Measurements from ENCODE around the gene PRKCE.

Gene PRKCE

DNA sequence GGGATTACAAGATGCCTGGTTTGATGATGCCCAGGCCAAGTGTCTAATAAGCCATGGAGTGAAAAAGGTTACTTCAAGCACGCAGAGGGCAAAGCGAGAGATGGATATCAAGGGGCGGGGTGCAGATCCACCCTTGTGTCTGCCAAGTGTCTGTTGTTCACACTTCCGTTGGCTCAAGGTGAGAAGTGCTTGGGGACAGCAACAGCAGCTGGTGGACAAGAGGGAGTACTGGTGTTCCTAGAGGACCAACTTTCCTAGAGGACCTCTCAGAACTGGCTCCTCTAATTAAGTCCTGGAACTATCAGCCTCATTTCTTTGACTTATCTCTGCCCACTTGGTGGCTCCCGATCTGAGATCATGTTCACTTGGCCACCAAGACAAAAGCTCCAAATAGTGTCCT lies 299.1 kb downstream of the PRKCE start:
- no peak for DNase-seq

DNA sequence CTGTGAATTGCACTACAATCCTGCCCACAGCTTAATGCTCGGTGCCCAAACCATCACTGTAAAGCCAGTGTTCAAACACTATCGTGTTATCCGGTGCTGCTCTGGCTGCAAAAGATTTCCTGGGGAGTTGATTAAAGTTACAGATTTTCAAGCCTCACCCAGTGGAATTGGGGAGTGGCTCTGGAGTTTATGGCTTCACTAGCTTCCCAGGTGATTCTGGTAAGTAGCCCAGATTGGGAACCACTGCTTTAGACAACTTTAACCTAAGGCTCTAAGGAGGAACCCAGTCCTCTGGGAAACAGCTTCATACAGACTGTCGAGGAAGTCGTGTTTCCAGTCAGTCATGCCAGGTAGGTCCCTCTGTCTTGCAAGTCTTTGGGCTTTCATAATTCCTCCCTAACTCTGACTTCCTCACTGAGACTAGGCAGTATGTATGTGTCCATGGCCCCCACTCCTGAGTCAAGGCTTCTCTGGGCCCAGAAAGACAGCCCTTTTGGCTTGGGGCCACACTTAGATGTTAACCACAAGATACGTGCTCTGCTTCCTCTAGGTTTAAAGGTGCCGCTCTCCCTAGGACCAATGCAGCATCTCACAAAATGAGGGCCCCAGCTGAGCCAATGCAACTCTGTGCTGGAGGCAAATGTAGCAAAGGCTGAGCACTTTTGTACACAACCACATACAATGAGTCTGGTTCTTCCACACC lies 299.7 kb downstream of the PRKCE start:
- no peak for DNase-seq

DNA sequence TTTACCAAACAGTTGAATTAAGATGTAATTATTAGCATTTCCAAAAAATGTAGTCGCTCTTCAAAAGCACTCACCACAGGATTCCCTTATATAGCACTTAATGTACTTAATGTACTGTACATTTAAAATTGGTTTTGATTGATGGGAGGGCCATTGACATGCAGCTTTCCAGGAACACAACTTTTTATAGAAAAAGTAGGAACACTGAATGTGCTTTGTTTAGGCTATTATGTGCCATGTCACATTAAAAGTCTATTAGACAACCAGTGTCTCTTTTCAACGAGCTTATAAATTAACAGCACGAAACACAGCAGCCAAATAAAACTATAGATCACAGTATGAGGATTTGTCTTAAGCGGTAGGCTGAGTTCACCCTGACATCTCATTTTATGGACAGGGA lies 301.1 kb downstream of the PRKCE start:
- DNase-seq = no peak

DNA sequence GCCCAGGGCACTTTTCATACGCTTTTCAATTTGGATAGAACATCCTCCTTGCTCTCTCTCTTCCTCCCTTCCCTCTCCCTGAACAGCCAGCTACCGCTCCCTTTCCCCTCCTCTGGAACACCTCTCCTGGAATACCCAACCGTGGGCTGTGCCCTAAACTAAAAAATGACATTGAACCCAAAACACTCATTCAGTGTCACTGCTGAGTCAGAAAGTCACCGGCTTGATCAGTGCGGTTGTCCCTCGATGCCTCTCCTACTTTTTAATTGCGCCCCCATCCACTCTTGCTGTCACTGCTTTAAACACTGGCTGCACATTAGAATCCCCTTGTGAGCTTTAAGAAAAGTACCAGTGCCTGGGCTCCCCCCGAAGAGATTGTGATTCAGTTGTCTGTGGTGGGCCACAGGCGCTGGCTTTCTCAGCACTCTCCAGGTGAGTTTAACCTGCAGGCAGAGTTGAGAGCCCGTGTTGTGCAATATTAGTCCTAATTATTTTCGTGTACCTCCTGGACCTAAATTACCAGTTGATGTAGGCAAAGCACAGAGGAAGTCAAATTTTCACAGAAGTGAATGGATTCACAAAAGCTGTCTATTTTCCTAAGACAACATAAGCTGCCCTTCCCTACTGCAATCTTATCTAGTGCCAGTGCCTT lies 302.0 kb downstream of the PRKCE start:
- no peak for DNase-seq

DNA sequence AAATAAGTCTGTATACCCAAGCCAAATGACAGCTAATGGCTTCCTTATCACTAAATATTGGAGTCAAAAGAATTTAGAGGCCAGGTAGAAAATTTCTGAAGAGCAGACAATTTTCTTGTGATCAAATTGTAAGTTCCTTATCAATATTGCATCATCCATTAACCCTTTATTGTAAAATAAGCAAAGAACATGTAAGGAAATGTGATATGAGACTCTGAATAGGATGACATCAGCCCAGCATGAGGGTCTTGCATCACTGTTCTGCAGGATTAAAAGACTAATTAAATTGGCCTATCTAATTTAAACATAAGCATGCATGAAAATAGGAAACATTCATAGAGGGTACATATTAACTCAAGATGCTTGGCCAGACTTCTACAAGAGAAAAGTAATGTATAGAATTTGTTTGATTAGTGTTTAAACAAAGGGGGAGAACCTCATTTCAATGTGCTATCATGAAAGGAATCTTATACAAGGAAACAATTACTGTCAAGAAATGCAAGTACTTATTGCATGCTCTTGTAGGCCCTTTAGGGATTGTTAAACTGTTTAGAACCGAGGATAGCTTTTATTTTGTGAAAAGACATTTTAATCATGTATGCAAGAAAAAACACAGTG lies 302.9 kb downstream of the PRKCE start:
- DNase-seq = no peak

DNA sequence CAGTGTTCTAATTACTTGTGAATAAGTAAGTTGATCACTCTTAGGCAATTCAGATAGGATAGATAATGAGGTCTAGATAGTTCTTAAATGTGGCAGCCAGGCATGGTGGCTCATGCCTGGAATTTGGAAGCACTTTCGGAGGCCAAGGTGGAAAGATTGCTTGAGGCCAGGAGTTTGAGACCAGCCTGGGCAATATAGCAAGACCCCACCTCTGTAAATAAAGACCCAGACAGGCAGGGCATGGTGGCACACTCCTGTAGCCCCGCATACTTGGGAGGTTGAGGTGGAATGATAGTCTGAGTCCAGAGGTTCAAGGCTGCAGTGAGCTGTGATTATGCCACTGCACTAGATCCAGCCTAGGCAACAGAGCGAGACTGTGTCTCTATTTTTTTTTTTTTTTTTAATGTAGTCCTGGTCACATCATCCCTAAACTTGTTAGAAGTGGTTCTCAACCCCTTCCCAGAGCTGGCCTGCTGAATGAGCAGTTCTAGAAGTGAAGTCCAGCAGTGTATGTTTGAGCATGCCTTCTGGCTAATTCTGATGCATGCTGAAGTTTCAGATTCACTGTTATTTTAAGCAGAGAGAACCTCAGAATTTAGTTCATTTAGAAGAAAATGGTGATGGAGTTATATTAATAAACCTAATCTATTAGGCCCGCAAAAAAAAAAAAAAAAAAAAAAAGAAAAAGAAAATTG lies 306.2 kb downstream of the PRKCE start:
- DNase-seq = no peak

DNA sequence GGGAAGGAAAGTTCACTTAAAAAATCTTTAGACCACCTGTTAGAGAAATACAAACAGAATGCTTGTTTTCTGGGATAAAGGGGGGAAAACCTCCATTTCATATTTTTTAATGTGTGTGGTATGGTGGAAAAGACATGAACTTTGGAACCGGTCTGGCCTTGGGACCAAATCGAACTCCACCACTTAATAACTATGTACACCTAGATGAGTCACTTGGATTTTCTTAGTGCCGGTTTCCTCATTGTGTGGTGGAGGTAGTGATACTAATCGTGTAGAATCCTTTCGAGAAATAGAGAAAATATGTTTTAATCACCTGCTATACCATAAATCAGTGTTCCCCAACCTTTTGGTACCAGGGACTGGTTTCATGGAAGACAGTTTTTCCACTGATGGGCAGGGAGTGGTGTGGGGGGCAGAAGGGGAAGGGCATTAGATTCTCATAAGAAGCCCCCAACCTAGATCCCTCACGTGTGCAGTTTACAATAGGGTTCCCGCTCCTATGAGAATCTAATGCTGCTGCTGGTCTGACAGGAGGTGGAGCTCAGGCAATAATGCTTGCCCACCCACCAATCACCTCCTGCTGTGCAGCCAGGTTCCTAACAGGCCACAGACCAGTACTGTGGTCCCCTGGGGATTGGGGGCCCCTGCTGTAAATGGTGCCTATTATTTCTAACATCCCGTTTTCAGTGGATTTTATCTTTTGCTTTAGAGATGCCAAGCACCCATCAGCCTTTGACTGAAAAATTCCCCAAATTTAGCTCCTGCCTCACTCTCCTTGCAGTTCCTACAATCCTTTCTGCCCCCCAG lies 308.8 kb downstream of the PRKCE start:
- DNase-seq = no peak

DNA sequence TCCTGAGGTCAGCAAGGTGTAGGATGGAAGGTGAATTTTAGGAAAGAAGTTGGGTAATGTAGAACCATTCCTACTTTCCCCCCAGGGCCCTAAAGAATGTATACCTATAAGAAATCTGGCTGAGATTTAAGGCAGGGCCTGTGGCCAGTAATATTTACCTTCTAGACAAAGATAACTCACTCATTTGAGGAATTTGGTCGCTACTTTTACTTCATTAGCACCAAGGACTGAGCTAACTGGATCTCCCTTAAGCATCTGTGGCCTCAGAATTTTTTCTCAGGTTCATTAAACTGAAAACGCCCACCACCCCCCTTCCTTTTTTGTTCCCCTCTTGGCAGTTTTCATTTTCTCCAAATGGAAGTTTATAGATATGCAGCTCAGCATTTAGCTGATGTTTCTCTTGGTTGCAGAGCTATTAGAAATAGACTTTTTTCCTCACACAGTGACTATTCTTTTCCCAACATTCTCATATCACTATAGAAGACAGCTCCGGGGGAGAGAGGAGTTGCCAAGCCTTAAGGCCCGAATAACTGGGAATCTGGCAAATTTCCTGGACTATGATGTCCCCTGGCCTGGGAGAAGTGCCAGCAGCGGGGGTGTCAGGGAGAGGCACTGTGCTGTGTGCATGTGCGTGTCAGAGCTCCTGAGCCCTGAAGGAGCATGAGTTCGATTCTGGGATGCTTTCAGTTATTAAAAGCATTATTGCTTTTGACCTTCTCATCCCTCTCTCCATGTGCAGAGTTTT lies 310.9 kb downstream of the PRKCE start:
- DNase-seq = peak; percentile 34

DNA sequence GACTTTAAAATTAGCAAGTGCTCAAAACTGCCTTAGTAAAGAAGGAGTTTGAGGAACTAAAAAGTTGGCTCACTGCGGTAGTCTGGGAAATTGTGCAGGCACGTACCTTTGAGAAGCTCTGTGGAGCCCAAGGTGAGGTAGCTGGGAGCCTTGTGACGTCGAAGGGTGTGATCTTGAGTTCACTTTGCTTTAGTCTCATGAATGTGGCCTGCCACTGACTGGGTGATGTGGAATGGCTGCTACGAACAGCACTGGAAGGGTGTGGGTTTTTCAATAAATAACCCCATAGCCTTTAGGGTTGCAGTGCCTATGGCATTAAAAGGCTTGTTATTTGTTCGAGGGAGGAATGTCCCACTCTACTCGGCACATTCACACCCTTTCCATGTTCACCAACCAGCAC lies 312.3 kb downstream of the PRKCE start:
- DNase-seq = no peak

DNA sequence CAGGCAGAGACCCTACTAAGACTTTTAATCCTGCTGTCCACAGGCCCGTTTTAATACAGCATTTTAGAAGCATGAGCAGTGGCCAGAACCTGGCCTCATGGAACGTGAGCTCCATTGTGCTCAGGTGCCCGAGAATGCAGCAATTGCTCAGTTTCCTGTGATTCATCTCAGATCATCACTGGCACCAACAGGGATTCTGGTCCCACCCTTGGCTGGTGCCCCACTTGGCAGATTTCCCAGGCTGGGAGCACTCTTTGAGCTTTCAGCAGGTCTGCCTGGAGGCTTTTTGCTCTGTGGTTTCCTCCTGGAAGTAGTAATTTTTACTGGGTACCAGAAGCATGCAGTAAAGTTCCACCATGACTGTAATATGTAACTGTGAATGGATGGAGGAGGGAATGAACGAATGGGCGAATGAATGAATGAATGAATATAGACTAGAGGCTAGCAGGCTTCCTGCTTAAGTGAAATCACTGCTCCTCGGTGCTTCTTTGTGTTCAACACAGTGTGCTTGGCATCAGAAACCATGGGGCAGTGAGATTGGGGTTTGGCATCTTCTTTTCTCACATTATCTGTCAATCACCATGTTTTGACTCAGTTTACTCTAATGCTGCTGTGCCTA lies 312.9 kb downstream of the PRKCE start:
- peak; percentile 44 for DNase-seq

DNA sequence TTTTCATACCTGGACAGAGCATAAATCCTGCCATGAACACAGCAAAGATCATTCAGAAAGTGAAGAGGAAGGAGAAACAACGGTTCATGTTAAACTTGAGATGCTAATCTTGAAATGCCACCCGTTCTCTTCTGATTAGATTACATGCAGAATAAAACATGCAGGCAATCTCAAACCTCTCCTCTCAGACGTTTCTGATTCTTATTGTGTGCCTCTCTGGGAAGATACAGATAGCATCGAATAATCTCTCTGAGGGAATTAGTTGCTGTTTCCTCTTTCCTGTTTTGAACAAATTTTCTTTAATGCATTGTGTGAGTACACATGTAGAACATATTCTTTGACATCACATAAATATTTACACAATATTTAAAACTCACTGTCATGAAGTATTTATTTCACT lies 313.4 kb downstream of the PRKCE start:
- DNase-seq = no peak

DNA sequence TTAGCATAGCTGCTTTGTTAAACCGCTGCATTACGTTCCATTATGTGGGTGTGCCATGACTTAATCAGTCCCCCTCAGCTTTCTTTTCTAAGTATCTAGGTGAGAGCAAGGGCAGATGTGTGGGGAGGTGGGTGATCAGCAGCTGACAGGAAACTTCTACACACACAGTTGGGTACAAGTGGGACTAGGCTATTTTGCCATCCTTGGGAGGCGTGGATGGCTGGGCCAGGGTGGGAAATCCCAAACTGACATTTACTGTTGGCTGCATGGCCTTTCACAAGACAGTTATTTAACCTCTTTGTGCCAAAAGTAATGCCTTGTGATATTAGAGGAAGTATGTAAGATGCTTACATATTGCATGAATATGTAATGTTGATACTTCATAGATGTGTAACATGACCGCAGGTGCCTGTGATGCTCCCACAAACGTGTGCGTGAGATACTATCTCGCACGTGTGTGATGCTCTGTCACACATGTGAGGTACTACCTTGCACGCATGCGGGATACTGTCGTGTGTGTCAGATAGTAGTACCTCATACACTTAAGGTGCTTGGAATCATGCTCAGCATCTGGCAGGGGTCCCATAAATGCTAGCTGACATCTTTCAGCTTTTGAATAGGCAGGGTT lies 314.5 kb downstream of the PRKCE start:
- no peak for DNase-seq

DNA sequence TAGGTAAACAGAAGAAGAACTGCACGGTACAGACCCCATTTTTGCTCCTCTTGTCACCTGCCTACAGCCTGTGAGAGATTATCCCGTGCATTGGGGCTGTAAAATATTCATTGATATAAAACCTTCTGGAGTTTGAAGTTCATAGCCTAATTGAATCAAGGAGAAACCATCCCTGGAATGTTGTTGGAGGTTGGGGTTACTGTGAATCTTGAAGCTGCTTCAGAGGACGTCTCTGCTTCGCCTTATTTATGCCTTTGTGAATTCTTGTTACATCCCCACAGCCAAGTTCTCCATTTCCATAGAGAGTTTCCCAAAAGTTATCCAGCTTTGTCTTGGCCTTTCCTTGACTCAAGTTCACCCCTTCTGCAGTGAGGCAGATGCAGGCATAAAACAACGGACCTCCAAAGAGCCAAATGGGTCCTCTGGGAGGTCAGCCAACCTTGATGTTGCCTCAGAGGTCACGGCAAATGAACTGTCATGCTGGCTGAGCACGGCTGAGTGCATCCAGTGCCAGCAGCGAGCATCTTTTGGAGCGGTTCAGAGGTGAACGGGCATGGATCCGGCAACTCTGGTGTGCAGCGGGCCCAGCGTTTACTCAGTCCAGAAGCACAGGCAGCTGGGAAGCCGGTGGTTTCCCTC lies 317.6 kb downstream of the PRKCE start:
- no peak for DNase-seq

DNA sequence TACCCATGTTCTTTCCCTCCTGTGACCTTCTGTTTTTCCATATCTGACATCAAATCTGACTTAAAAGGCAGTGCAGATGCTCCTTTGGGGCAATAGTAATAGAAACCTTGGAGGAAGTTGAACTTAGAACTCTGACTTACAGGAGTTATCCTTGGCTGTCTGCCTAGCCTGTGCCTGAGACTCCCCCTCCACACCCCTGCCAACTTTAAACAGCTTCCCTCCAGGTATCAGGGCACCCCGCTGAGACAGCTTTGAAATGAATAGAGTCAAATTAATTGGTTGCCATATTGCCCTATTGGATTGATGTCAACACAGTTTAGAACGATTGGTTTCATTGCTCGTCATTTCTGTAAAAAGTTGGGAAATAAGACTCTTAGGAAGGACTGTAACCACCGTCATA lies 322.0 kb downstream of the PRKCE start:
- no peak for DNase-seq

DNA sequence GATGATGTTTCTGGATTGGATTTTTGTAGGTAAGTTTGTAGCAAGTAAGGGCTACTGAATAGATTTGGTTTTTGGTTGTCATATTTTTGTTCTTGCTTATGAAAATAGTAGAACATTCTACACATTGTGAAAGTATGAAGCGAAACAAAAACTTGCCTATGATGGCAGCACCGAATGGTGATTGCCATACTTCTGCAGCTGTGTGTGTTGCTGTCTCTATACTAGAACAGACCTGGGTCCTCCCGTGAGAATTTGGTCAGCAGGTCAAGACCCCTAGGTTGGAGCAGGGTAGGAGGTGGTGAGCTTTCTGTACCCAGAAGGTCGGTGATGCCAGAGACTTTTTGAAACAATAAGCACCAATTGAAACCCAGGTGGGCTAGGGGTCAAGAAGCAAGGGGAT lies 322.6 kb downstream of the PRKCE start:
- no peak for DNase-seq

DNA sequence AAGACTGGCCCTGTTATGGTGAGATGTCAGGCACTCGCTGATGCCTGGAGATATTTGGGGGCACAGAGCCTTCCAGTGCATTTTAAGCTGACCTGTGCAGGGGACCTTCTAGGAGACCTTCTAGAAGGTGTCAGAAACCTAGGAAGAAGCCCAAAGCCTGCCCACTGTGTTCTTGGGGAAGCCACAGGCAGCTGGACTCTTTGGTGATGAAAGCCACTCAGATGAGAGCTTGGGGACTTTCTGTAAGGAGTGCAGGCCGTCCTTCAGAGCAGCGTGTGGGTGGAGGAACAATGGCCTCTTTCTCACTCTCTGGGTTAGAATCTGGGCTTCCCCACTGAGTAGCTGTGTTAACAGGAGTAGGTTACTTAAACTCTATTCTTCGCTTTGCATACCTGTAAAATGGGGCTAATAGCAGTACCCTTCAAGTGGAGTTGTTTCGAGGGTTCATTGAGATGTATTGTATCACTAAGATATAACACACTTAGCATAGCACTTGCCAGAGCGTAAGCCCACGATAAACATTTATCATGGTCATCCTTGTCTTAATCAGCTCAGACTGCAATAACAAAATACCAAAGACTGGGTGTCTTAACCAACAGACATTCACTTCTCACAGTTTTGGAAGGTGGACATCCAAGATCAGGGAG lies 323.4 kb downstream of the PRKCE start:
- no peak for DNase-seq

DNA sequence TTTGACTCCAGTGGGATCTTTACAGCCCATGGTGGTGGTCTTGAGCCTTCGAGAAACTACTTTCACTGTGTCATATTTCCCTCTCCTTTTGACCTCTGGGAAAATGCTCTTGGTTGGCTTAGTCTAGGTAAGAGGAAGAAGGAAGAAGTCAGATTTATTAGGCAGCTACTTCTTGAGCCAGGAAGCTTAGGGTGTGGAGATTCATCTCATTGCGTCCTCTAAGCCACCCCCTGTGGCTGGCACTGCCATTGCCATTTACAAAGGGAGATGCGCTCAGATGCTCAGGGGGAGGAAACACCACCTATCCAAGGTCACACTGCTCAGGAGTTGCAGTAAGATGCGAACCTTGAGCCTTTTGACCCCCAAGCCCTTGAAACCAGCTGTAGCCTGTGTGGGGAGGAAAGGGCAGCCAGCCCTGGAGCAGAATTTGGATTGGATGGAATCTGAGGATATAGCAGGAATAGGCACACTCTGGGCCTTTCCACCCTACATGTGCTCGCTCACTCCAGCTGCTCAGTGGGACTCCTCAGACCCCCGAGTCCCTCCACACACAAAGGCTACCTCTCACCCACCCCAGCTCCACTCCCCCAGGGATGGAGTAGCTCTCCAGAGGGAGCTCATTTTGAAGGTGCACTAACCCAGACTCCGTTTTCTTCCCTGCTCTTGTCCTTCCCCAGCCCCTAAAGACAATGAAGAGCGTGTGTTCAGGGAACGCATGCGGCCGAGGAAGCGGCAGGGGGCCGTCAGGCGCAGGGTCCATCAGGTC lies 324.5 kb downstream of the PRKCE start:
- DNase-seq = no peak

DNA sequence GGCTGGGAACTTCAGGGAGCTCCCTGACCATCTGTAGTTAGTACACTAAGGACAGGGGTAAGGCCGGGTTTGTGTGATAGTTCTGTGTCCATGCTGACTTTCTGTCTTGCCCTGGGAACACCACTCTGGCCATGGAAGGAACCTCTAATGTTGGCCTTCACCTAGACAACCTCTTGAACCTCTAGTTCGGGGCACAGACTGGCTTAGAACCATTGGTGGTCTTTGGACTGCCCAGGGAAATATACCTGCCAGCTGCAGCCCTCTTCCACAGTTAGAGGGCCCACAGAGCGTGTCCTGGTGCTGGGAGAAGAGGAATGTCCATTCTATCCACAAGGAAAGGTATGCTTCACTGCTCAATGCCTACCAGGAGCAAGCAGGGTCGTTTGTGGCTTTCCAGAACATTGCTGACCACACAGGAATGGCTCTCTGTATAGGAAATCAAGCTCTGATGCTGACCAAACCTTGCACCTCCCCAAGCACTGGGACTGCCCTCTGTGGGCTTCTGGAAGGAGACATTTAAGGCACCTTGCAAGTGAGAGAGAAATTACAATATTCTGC lies 326.9 kb downstream of the PRKCE start:
- DNase-seq = no peak

DNA sequence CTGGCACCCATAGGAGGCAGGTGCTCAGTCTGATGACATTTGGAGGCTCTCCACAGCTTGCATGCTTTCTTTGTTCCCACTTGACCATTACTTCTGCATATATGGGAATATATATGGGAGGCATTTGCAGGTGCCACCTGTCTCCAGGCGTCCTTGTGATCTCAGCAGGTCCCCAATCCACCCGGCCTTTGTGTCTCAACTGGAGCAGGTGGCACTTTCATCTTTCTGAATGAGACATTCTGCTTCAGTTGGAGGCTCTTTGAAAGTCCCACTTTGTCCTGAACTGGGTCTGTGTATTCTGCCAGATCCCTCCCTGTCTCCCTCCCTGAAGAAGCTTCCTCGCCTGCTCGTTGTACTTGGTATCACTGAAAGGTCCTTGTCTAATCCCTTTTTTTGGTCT lies 327.6 kb downstream of the PRKCE start:
- no peak for DNase-seq

Measured in NCI-H2029 treated with DMSO at 0.1 percent for 48 hours (cell line).